Measurements from ENCODE around the gene FAM20A. TPM values are rescaled to one million over a fixed set of nuclear protein-coding genes. Genes with fewer than 3 reads are reported as not detected.
A peak's percentile ranks its signal among the peaks of the same experiment; 100 is the strongest.
"Not testable (repeated sequence)": the region's sequence is repeated elsewhere in the genome, so short reads cannot be mapped to it uniquely, and the experiment has no call there.

Gene FAM20A
- total and polyA plus RNA-seq, 5 experiments from 2014 or later = 0.11 to 0.20 TPM; not detected in 3

DNA sequence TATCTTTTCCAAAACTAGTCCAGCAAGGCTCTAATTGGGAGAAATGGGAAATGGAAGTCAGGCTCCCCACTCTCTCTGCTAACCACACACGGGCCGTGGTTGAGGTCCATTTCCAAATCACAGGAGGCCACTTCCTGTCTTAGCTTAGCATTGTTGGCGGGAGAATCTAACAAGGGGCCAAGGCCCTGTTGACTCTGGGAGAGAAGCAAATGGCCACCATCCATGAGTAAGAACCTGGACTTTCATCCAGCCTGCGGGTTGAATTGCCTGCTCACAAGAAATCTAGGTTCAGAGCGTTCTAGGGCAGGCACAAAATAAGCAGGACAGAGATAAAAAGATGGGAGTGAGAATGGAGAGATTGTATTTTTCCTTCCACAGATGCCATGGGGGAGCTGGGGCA is 5.7 kb downstream of the FAM20A start:
- H3K4me1 Mint-ChIP-seq = peaks cover 8 to 28% (median 22%) of the 10 kb centered on the region in 4 donors
- no peak overlapping the region for H3K27ac Mint-ChIP-seq
- peak overlapping the region in 2 of 10 donors; percentile 16 to 34 for H3K4me3 Mint-ChIP-seq
- ATAC-seq (no peak), DNase-seq (no peak)
- no peaks in the 10 kb centered on the region for H3K9me3 Mint-ChIP-seq
- H3K36me3 Mint-ChIP-seq = no peaks in the 10 kb centered on the region
- peaks cover 41 to 82% (median 70%) of the 10 kb centered on the region in 5 donors for H3K27me3 Mint-ChIP-seq
- POLR2A ChIA-PET = no interaction called here

DNA sequence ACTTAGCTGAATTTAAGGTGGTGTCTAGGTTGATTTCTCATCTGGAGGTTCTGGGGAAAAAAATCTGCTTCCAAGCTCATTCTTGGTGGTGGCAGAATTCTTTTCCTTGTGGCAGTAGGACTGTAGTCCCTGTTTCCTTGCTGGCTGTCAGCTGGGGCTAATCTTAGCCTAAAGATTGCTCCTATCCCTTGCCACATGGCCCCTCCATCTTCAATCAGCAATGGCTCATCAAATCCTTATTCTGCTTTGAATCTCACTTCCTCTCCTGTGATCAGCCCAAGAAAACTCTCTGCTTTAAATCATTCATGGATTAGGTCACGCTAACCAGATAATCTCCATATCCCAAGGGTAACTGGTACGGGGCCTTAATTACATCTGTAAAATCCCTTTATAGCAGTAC is 6.6 kb downstream of the FAM20A start:
- H3K9me3 Mint-ChIP-seq = no peaks in the 10 kb centered on the region
- no peak overlapping the region for H3K4me3 Mint-ChIP-seq
- no peak for ATAC-seq
- no peaks in the 10 kb centered on the region for H3K36me3 Mint-ChIP-seq
- peak overlapping the region in 1 of 10 donors; percentile 29 for H3K27ac Mint-ChIP-seq
- H3K27me3 Mint-ChIP-seq = peaks cover 38 to 77% (median 66%) of the 10 kb centered on the region in 5 donors
- H3K4me1 Mint-ChIP-seq = peaks cover 6 to 24% (median 18%) of the 10 kb centered on the region in 4 donors
- no peak for DNase-seq
- POLR2A ChIA-PET = no interaction called here

DNA sequence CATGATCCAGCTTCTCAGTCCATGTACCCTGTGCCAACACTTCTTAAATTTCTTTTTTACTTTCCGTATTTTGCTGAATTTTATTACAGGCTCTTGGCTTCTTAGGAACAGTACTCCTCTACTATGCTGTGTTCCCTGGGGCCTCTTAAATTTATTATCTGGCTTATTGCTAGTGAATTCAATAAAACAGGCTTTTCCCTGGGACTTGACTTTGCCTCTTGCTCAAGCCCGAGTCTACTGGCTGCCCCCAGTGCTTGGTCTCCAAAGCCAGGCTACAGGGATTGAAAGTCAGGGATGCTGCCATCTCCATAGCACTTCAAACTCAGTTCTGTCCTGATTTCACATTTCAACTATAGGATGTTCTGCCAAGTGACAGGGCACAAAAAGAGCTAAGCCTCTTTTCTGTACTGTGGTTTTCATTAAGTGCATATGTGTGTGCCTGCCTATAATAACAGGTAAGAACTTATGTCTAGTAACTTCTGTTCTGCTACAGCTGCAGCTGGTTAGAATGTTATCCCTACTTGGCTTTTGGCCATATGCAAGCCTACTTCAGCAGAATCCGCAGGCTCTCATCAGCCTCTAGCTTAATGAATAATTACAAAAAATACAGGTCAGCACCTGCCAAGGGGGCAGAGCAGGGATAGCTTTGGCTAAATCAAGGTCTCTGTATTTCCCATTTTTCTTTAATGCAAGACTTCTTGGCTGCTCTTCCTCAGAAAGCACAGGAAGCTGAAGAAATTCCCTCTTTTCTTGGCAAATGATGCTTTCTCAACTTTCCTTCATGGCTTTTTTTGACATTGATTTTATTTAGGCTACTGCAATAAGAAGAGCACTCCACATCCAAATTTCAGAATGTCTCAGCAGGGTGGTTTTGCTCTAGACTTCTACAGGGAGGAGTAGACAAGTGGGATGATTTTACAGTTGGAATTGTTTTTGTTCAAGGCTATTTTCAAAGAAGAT is 8.2 kb downstream of the FAM20A start:
- DNase-seq (no peak), ATAC-seq (no peak)
- H3K27ac Mint-ChIP-seq = peak overlapping the region in 2 of 10 donors; percentile 13 to 56
- peaks cover 24 to 61% (median 52%) of the 10 kb centered on the region in 5 donors for H3K27me3 Mint-ChIP-seq
- peaks cover 6 to 22% (median 15%) of the 10 kb centered on the region in 4 donors for H3K4me1 Mint-ChIP-seq
- POLR2A ChIA-PET = no interaction called here
- peak overlapping the region in 1 of 10 donors; percentile 33 for H3K4me3 Mint-ChIP-seq
- H3K9me3 Mint-ChIP-seq = peaks cover 0 to 13% (median 2%) of the 10 kb centered on the region in 9 donors
- H3K36me3 Mint-ChIP-seq = peaks cover 0 to 13% (median 0%) of the 10 kb centered on the region in 3 donors

DNA sequence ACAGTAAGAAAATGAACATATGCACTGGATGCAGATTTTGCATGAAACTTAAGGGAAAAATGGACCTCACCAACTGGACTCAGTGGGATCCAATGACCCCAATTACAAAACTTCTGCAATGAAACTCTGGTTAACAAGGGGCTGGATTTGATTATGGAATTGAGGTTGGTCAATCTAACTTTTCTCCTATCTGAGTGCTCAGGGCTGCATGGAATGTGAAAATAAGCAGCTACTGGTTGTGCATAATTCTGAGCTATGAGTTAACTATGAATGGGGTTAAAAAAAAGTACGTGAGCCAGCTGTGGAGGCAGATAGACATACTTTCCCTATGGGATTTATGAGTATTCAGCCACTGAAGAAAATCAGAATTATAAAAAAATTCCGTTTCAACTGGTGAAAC is 9.2 kb downstream of the FAM20A start:
- POLR2A ChIA-PET = no interaction called here
- H3K9me3 Mint-ChIP-seq = peaks cover 0 to 16% (median 3%) of the 10 kb centered on the region in 9 donors
- H3K4me1 Mint-ChIP-seq = peaks cover 6 to 22% (median 15%) of the 10 kb centered on the region in 4 donors
- H3K27ac Mint-ChIP-seq = no peak overlapping the region
- ATAC-seq = no peak
- no peak for DNase-seq
- H3K4me3 Mint-ChIP-seq = no peak overlapping the region
- peaks cover 21 to 59% (median 43%) of the 10 kb centered on the region in 5 donors for H3K27me3 Mint-ChIP-seq
- peaks cover 0 to 22% (median 2%) of the 10 kb centered on the region in 3 donors for H3K36me3 Mint-ChIP-seq

DNA sequence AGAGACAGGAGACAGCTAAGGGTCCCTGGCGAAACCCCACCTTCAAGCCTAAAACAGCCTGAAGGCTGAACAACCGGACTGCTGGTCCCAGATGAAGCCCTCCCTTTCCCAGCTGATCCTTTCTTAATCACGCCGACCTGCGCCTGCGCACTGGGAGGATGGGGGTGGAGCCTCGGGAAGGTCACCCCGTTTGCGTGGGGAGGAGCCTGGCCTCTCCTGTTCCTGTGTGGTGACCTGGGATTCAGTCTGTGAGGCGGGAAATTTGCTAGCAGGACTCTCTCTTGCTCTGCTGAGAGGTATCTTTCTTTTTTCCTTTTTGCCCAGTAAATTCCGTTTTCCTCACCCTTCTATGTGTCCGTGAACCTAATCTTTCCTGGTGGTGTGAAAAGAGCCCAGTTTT is 9.6 kb downstream of the FAM20A start:
- Mint-ChIP-seq H3K27ac (no peak overlapping the region), H3K36me3 (peaks cover 0 to 22% (median 2%) of the 10 kb centered on the region in 3 donors), H3K9me3 (peaks cover 0 to 16% (median 3%) of the 10 kb centered on the region in 9 donors), H3K4me1 (peaks cover 6 to 18% (median 14%) of the 10 kb centered on the region in 4 donors), H3K27me3 (peaks cover 21 to 59% (median 39%) of the 10 kb centered on the region in 5 donors), H3K4me3 (peak overlapping the region in 1 of 10 donors; percentile 71)
- POLR2A ChIA-PET = no interaction called here
- DNase-seq (no peak), ATAC-seq (no peak)

DNA sequence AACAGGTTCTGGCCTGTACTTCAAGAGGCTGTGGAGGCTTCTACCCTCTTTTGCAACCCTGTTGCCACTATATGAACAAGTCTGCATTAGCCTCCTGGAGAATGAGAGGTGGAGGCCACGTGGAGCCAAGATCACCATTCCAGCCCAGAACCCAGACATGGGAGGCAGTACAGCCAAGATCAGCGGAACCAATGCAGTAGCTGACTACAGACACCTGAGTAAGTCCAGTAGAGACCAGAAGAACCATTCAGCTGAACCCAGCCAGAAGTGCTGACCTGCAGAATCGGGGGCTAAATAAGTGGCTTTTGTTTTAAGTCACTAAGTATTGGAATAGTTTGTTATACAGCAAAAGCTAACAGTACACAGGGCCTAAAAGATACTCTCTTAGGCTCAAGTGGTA is 12.1 kb downstream of the FAM20A start:
- no peak for DNase-seq
- no peaks in the 10 kb centered on the region for H3K4me1 Mint-ChIP-seq
- H3K36me3 Mint-ChIP-seq = peaks cover 0 to 22% (median 2%) of the 10 kb centered on the region in 3 donors
- H3K9me3 Mint-ChIP-seq = peaks cover 0 to 16% (median 3%) of the 10 kb centered on the region in 9 donors
- H3K4me3 Mint-ChIP-seq = no peak overlapping the region
- no peak overlapping the region for H3K27ac Mint-ChIP-seq
- peaks cover 9 to 39% (median 25%) of the 10 kb centered on the region in 5 donors for H3K27me3 Mint-ChIP-seq
- ATAC-seq = no peak
- POLR2A ChIA-PET = no interaction called here

DNA sequence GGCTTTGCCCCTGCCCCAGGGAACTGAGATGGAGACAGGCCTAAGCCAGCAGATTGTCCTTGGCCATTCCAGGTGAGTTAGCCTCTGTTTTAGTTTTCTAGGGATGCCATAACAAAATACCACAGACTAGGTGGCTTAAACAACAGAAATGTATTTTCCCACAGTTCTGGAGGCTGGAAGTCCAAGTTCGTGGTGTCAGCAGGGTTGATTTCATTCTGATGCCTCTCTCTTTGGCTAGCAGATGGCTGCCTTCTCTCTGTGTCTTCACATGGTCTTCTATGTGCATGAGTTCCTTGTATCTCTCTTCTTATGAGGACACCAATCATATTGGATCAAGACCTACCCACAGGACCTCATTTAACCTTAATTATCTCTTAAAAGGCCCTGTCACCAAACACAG is 12.8 kb downstream of the FAM20A start:
- no peak for DNase-seq
- POLR2A ChIA-PET = no interaction called here
- H3K36me3 Mint-ChIP-seq = peaks cover 0 to 22% (median 2%) of the 10 kb centered on the region in 3 donors
- no peak overlapping the region for H3K27ac Mint-ChIP-seq
- H3K27me3 Mint-ChIP-seq = peaks cover 3 to 31% (median 20%) of the 10 kb centered on the region in 5 donors
- no peak overlapping the region for H3K4me3 Mint-ChIP-seq
- ATAC-seq = no peak
- no peaks in the 10 kb centered on the region for H3K4me1 Mint-ChIP-seq
- peaks cover 0 to 16% (median 3%) of the 10 kb centered on the region in 9 donors for H3K9me3 Mint-ChIP-seq

DNA sequence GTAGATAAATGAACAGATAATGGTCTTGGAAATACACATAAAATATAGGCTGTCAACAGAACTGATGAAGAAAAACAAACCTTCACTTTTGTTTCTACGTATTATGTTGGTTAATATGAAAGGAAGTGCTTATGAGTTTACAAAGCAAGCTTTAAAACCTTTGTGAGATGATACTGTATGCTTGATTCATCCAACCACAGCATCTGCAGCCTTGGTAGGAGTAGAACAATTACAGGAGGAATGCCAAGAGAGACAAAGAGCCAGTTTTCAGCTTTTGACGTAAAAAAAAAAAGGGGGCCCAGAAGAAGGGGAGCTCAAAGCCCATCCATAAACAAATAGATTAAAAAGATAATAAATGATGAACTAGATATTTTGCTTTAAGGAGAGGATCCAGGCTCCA is 13.3 kb downstream of the FAM20A start:
- Mint-ChIP-seq H3K27ac (no peak overlapping the region), H3K36me3 (peaks cover 0 to 22% (median 2%) of the 10 kb centered on the region in 3 donors), H3K4me3 (no peak overlapping the region), H3K27me3 (peaks cover 0 to 26% (median 17%) of the 10 kb centered on the region in 5 donors), H3K9me3 (peaks cover 0 to 16% (median 3%) of the 10 kb centered on the region in 9 donors), H3K4me1 (no peaks in the 10 kb centered on the region)
- ATAC-seq = no peak
- DNase-seq = no peak
- POLR2A ChIA-PET = no interaction called here

DNA sequence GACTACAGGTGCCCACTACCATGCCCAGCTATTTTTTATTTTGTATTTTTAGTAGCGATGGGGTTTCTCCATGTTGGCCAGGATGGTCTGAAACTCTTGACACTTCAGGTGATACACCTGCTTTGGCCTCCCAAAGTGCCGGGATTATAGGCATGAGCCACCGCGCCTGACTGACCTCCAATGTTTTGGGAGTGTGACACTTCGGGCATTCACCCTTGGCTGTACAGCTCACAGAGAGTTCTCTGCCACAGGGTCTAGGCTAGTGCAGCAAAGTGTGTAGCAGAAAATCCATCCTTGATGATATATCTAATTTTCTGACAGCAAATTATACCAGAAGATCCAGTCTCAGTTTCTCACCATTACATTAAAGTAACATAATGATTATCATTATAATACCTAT is 14.1 kb downstream of the FAM20A start:
- H3K27ac Mint-ChIP-seq = no peak overlapping the region
- H3K36me3 Mint-ChIP-seq = peaks cover 0 to 22% (median 2%) of the 10 kb centered on the region in 3 donors
- POLR2A ChIA-PET = no interaction called here
- ATAC-seq (no peak), DNase-seq (no peak)
- peaks cover 0 to 20% (median 14%) of the 10 kb centered on the region in 5 donors for H3K27me3 Mint-ChIP-seq
- H3K4me1 Mint-ChIP-seq = no peaks in the 10 kb centered on the region
- H3K4me3 Mint-ChIP-seq = no peak overlapping the region
- H3K9me3 Mint-ChIP-seq = peaks cover 0 to 16% (median 3%) of the 10 kb centered on the region in 9 donors

DNA sequence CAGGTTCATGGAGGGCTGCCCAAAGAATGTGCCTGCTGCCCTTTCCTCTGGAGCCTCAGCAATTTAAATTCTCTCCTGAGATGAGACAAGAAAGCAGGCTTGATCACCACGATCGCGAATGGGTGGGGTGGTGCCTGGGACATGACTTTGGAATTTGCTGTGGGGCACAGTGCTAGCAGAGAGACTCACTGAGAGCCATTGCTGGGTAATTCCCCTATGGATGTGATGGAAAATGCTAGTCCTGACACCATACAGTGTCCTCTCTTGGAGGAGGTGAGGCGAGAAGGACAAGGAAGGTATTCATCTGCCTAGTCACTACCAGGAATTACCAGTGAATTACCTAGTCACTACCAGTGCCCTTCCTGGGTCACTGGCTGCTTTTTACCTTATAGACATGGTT is 15.5 kb downstream of the FAM20A start:
- no peak for ATAC-seq
- Mint-ChIP-seq H3K9me3 (peaks cover 0 to 16% (median 3%) of the 10 kb centered on the region in 9 donors), H3K36me3 (peaks cover 0 to 22% (median 2%) of the 10 kb centered on the region in 3 donors), H3K27me3 (peaks cover 0 to 13% (median 8%) of the 10 kb centered on the region in 5 donors), H3K4me3 (no peak overlapping the region), H3K4me1 (no peaks in the 10 kb centered on the region), H3K27ac (peak overlapping the region in 1 of 10 donors; percentile 56)
- no peak for DNase-seq
- POLR2A ChIA-PET = no interaction called here

DNA sequence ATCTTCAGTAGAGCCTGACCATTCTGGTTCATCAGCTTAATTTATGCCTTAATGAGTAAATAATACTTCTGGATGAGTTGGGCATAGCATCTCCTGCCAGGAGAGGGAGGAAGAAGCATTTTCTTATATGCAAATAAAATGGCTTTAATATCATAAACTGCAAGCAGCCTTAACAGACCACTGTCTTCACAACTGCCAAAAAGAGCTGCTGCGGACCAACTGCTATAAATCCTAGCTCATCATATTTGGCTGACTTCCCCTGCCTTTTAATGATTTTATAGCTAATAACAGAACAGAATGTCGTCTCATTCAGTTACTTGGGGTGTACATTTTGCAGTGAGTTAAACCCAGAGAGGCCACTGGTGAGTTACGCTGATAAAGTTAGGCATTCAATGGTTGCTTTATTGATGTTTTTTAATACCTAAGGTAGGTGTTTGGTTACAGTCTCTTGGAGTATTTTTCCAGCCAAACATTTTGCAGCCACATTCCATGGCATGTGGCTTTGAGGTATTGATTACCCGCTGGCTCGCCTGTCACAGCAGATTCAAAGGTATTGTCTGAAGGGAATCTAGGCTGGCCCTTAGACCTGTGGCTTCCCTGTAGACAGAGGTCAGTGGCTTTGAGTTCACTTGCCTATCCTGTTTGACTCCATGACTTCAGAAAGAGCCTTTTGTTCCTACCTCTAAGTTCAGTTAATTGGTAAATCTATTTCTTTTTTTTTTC is 16.4 kb downstream of the FAM20A start:
- H3K4me1 Mint-ChIP-seq = no peaks in the 10 kb centered on the region
- DNase-seq (no peak), ATAC-seq (no peak)
- no peak overlapping the region for H3K27ac Mint-ChIP-seq
- POLR2A ChIA-PET = no interaction called here
- no peak overlapping the region for H3K4me3 Mint-ChIP-seq
- peaks cover 0 to 22% (median 2%) of the 10 kb centered on the region in 3 donors for H3K36me3 Mint-ChIP-seq
- peaks cover 0 to 16% (median 3%) of the 10 kb centered on the region in 9 donors for H3K9me3 Mint-ChIP-seq
- H3K27me3 Mint-ChIP-seq = peaks cover 0 to 13% (median 8%) of the 10 kb centered on the region in 5 donors

DNA sequence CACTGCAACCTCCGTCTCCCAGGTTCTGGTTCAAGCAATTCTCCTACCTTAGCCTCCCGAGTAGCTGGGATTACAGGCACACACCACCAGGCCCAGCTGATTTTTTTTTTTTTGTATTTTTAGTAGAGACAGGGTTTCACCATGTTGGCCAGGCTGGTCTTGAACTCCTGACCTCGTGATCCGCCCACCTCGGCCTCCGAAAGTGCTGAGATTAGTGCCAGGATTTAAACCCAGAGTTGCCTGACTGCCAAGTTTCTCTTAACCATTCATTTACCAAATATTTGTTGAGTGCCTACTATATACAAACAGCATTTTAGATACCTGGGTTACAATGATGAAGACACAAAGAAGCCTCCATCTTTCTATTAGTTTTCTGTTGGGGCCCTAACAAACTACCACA is 18.3 kb downstream of the FAM20A start:
- H3K9me3 Mint-ChIP-seq, POLR2A ChIA-PET, H3K4me3 Mint-ChIP-seq, ATAC-seq, H3K4me1 Mint-ChIP-seq, H3K27ac Mint-ChIP-seq, DNase-seq, H3K36me3 Mint-ChIP-seq: not testable (repeated sequence)
- peaks cover 0 to 14% (median 7%) of the 10 kb centered on the region in 5 donors for H3K27me3 Mint-ChIP-seq

Data from naive thymus-derived CD8-positive, alpha-beta T cell (primary cell).